ENCODE data around the gene NTSR1. TPM values are rescaled to one million over a fixed set of nuclear protein-coding genes. Genes with fewer than 3 reads are reported as not detected.

The NTSR1 gene
- total and polyA plus RNA-seq, 12 donors, result 0.03 to 0.14 (median 0.11) TPM; not detected in 9

DNA sequence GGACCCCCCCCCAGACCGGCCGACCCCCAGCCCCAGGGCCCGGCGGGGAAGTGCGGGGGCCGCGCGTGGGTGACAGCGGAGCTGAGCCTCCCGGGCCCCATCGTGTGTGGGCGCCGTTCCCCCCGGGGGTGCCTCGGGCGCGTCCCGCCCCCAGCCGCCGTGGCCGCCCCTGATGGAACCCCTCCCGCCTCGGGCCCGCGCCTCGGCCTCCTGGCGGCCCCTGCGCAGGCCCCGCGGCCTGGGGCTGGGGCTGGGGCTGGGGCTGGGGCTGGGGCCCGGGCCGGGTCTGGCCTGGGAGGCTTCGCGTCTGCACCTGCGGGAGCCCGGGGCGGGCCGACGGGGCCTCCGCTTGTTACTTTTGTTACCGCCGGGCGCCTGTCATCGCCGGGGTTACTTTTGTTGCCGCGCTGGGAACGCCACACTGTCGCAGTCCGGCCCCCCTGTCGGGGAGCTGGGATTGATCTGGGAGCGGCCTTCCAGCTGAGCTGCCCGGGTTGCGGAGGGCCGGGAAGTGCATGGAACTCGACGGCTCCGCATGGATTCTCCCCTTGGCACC is 96.6 kb downstream of the NTSR1 start:
- no peaks in the 10 kb centered on the region for H3K9me3 ChIP-seq (replicated peaks in 1 of 3)
- 0 to 5% (median 1%) methylated on average over 11 to 58 of the region's 58 CpGs; no CpG with 5 or more reads in 1 of the 4 donors for WGBS, 4 donors
- peaks cover 0 to 34% of the 10 kb centered on the region in 2 donors for H3K36me3 ChIP-seq (replicated peaks in 1 of 2)
- H3K4me1 ChIP-seq (replicated peaks in 1 of 2), result peaks cover 12 to 17% of the 10 kb centered on the region in 2 donors
- peak in 2 of 7 donors; percentile 47 to 50 for DNase-seq
- H3K27me3 ChIP-seq, result no peaks in the 10 kb centered on the region
- TF ChIP-seq POLR2A (IDR thresholded peaks at IDR 0.05), result no peak
- TF ChIP-seq, protein P1, sequence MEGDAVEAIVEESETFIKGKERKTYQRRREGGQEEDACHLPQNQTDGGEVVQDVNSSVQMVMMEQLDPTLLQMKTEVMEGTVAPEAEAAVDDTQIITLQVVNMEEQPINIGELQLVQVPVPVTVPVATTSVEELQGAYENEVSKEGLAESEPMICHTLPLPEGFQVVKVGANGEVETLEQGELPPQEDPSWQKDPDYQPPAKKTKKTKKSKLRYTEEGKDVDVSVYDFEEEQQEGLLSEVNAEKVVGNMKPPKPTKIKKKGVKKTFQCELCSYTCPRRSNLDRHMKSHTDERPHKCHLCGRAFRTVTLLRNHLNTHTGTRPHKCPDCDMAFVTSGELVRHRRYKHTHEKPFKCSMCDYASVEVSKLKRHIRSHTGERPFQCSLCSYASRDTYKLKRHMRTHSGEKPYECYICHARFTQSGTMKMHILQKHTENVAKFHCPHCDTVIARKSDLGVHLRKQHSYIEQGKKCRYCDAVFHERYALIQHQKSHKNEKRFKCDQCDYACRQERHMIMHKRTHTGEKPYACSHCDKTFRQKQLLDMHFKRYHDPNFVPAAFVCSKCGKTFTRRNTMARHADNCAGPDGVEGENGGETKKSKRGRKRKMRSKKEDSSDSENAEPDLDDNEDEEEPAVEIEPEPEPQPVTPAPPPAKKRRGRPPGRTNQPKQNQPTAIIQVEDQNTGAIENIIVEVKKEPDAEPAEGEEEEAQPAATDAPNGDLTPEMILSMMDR (IDR thresholded peaks at IDR 0.05), result no peak
- intact Hi-C loops (cut with DNase I), result loop anchor here in 1 of 2 donors (5.0 kb wide), 1 partner anchor 133 kb away; no protein-coding TSS in a partner anchor
- peak overlapping the region; percentile 69 to 95 (median 76) for H3K4me3 ChIP-seq
- peak overlapping the region in 4 of 5 donors; percentile 61 to 83 (median 76) for H3K27ac ChIP-seq

DNA sequence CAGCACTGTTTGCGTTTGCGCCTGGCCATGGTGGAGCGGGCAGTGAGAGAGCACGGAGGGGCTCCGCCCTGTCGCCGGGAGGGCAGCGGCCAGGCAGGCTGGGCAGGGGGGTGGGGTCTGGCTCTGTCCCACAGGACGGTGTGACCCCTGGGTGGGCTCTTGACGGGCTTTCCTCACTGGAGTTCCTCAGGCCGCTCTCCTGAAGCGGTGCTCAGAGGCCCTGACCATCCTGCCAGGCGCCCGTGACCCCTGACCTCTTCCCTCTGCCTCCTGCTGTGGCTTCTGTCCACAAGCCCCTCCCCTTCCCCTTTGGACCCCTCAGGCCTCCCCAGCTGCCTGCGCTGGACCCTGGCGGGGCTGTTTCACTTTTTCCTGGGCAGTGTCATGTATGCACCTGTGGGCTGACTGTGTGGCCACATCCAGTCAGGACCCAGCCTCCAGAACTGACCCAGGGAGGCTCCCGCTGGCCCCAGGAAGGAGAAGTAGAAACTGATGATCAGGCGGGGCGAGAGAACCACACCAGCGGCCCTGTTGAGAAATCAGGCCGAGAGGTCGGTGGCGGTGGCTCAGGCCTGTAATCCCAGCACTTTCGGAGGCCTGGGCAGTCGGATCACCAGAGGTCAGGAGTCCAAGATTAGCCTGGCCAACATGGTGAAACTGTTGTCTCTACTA is 97.2 kb downstream of the NTSR1 start:
- Histone ChIP-seq H3K36me3 (replicated peaks in 1 of 2) (peaks cover 0 to 36% of the 10 kb centered on the region in 2 donors), H3K4me3 (peak overlapping the region in 3 of 4 donors; percentile 60 to 95 (median 81)), H3K9me3 (replicated peaks in 1 of 3) (no peaks in the 10 kb centered on the region), H3K27me3 (no peaks in the 10 kb centered on the region), H3K27ac (peak overlapping the region in 3 of 5 donors; percentile 71 to 83 (median 80)), H3K4me1 (replicated peaks in 1 of 2) (peaks cover 12 to 17% of the 10 kb centered on the region in 2 donors)
- TF ChIP-seq, protein P1 (IDR thresholded peaks at IDR 0.05), result no peak
- TF ChIP-seq POLR2A (IDR thresholded peaks at IDR 0.05), result no peak
- DNase-seq, result peak in 5 of 7 donors; percentile 55 to 78 (median 64)
- intact Hi-C loops (cut with DNase I), result loop anchor here in 1 of 2 donors (5.0 kb wide), 1 partner anchor 134 kb away; no protein-coding TSS in a partner anchor
- 27 to 36% (median 31%) methylated on average over 9 to 25 of the region's 25 CpGs for WGBS, 4 donors

DNA sequence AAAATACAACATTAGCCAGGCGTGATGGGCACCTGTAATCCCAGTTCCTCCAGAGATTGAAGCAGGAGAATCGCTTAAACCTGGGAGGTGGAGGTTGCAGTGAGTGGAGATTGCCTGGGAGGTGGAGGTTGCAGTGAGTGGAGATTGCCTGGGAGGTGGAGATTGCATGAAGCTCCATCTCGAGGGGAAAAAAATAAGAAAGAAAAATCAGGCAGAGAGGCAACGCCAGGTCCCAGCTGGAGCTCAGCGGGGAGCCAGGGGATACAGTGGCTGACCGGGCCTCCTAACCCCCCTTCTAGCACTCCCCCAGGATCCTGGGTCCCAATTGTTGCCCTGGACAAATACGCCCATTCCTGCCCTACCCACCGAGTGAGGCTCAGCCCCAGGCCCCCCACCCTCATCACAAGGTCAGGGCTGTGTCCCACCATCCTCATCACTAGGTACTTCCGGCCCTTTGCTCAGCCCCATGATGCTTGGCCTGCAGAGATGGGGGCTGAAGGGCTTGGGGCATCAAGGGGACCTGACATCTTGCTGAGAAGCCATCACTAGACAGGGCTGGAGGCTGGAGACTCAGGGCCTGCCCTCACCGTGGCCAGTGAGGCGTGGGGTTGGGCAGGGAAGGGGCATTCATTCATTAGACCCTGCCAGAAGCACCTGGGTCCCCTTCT is 97.9 kb downstream of the NTSR1 start:
- no peak for DNase-seq
- Histone ChIP-seq H3K4me1 (replicated peaks in 1 of 2) (peaks cover 12 to 17% of the 10 kb centered on the region in 2 donors), H3K9me3 (replicated peaks in 1 of 3) (no peaks in the 10 kb centered on the region), H3K27me3 (no peaks in the 10 kb centered on the region), H3K4me3 (peak overlapping the region in 1 of 4 donors; percentile 81), H3K27ac (peak overlapping the region in 2 of 5 donors; percentile 80 to 83), H3K36me3 (replicated peaks in 1 of 2) (peaks cover 0 to 39% of the 10 kb centered on the region in 2 donors)
- 67 to 83% (median 70%) methylated on average over 8 to 11 of the region's 11 CpGs for WGBS, 4 donors
- intact Hi-C loops (cut with DNase I), result loop anchor here in 1 of 2 donors (5.0 kb wide), 1 partner anchor 134 kb away; no protein-coding TSS in a partner anchor
- TF ChIP-seq POLR2A (IDR thresholded peaks at IDR 0.05), result no peak
- TF ChIP-seq, protein P1 (IDR thresholded peaks at IDR 0.05), result no peak
